ENCODE results near the gene TP53I3. TPM values are rescaled to one million over a fixed set of nuclear protein-coding genes. Genes with fewer than 3 reads are reported as not detected.
A peak's percentile ranks its signal among the peaks of the same experiment; 100 is the strongest.

Gene TP53I3
- total and polyA plus RNA-seq, 2 donors (not counting 3 experiments of a cell fraction or from before 2014, with no cell fraction given): 94.2 to 116 TPM

DNA sequence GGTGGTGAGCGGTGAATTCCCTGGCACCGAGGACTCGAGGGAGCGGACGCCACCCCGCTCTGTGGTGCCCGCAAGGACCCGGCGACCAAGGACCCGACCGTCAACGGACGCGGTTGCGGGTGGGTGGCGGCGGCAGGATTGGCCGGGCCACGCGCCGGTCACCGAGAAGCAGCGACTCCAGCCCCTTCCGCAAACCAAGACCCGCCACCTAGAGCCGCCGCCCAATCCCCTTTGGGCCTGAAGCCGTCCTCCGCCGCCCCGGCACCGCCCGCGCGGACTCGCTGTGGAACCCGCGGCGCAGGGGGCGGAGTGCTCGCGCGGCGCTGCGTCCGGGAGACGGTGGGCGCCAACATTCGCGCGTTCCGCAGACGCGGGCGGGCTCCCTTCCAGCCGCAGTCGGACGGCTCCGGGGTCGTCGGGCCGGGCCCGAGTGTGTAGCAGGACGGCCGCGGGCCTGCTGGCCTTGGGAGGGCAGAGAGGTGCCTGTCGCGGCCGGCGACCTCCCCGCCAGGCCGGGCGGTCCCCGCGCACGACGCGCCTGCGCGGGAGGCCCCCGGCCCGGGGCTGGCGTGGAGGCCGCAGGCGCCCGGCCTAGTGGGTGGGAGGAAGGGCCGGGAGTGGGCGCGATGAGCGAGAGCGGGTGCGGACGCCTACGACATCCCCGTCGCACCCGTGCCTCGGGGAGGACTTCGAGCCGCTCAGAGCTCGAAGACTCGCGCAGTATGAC is 38.7 kb upstream of the TP53I3 start, which contains the start of the genes FAM228B and PFN4:
FAM228B (plus strand) TSS at position 275 of the 727 bp plus-strand sequence. CDS start 893 bp downstream, outside the sequence.
PFN4 (minus strand) TSS at position 140 of the 727 bp plus-strand sequence. CDS start 799 bp downstream, outside the sequence.
- peak within 1 kb of the TSS; percentile 90 for H3K4me2 ChIP-seq (ENCODE audit: insufficient read depth, low read length)
- H3K4me3 ChIP-seq (replicated peaks in 1 of 3; ENCODE audit: insufficient read depth in 1 of 3, low read depth in 1 of 3, low read length in 3 of 3): peak within 1 kb of the TSS; percentile 51 to 94 (median 73)
- no peaks in the 10 kb centered on the region for H3K36me3 ChIP-seq (ENCODE audit: control insufficient read depth in 2 of 2, extremely low read depth in 1 of 2, insufficient read depth in 2 of 2, low read length in 2 of 2)
- H2AFZ ChIP-seq (ENCODE audit: low read depth, low read length): peak within 1 kb of the TSS; percentile 79
- peak within 1 kb of the TSS; percentile 84 for H3K9ac ChIP-seq (replicated peaks; ENCODE audit: extremely low read depth, insufficient read depth, low read length)
- no peaks in the 10 kb centered on the region for H3K9me1 ChIP-seq (replicated peaks; ENCODE audit: control insufficient read depth, extremely low read depth, insufficient read depth, low read length)
- H3K4me1 ChIP-seq (ENCODE audit: control insufficient read depth, extremely low read depth, insufficient read depth, low read length): peaks cover 22% of the 10 kb centered on the region
- H3K27ac ChIP-seq (ENCODE audit: insufficient read depth, low read depth, low read length): peak within 1 kb of the TSS; percentile 77
- H4K20me1 ChIP-seq (replicated peaks; ENCODE audit: control insufficient read depth, extremely low read depth, insufficient read depth, low read length): no peaks in the 10 kb centered on the region
- ChIA-PET POLR2A (no interaction called here), CTCF (interaction anchor here (1.0 to 5.0 kb wide), 6 partner anchors 11 to 196 kb away, joined by 3 to 43 read pairs (median 4); partner anchors contain the start of genes ATAD2B, TP53I3 and WDCP)
- H3K79me2 ChIP-seq (ENCODE audit: control insufficient read depth, insufficient read depth, low read length): peaks cover 2% of the 10 kb centered on the region
- DNase-seq (ENCODE audit: low read depth, low spot score) (peak; percentile 85), FAIRE-seq (peak; percentile 84)
- intact Hi-C loops (cut with micrococcal nuclease) (loop anchor here (1.0 kb wide), 1 partner anchor 39 kb away; the partner anchor contains the start of gene TP53I3), dilution Hi-C loops (cut with MboI; ENCODE audit: extremely low pct_ligation_motif_present, low sequenced_read_pairs) (no loop called here)
- H3K9me3 ChIP-seq (replicated peaks; ENCODE audit: control insufficient read depth, insufficient read depth, low read length): no peaks in the 10 kb centered on the region
- TF ChIP-seq POLR2AphosphoS5 (IDR thresholded peaks at IDR 0.05; ENCODE audit: insufficient read depth, low read depth, low read length) (peak; percentile 86), POLR2A (IDR thresholded peaks at IDR 0.05; ENCODE audit: low read depth, low read length) (peak; percentile 84)
- TF ChIP-seq, protein P1, sequence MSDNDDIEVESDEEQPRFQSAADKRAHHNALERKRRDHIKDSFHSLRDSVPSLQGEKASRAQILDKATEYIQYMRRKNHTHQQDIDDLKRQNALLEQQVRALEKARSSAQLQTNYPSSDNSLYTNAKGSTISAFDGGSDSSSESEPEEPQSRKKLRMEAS (IDR thresholded peaks at IDR 0.05; ENCODE audit: insufficient read depth, insufficient read length): no peak
- H3K27me3 ChIP-seq (ENCODE audit: control insufficient read depth in 2 of 2, insufficient read depth in 2 of 2, low read length in 2 of 2): no peaks in the 10 kb centered on the region
- BruUV-seq (replicated peaks): no TSS peak

DNA sequence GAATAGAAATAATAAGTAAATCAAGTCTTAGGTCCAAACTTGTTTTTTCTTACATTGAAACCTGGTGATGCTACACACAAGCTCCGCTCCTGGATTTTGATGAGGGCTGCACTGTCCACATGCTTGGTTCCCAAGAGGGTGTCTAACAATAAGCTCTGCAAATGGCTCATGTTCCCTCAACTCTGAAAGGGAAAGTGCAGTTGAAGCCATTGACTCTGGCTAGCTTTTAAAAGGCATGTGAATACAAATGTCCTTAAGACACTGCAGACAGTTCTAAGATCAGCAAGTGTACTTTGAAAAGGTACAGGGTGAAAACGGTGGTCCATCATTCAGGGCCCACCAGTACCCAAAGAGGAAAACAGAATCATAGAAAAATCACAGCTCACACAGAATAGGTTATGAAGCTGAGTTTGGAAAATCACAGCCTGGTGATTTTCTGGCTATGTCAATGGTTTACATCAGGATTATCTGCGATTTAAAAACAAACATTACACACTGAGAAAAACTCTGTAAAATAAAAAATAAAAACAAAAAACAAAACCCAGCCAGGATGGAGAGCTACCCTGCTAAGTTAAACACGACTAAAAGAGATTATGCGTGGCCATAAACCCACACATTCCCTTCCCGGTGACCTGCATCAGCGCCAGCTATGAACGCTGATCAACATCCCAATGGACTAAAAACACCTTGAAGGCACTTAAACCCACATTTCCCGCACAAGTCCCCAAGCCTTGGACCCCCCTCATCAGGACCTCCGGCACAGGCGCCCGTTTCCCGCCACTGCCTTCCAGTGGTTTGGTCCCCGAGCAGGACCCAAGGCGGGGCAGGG is 37.9 kb upstream of the TP53I3 start:
- FAIRE-seq (peak; percentile 40), DNase-seq (ENCODE audit: low read depth, low spot score) (peak; percentile 12)
- no peaks in the 10 kb centered on the region for H3K36me3 ChIP-seq (ENCODE audit: control insufficient read depth in 2 of 2, extremely low read depth in 1 of 2, insufficient read depth in 2 of 2, low read length in 2 of 2)
- intact Hi-C loops (cut with micrococcal nuclease): loop anchor here (1.0 kb wide), 1 partner anchor 38 kb away; the partner anchor contains the start of gene TP53I3
- peaks cover 2% of the 10 kb centered on the region for H3K79me2 ChIP-seq (ENCODE audit: control insufficient read depth, insufficient read depth, low read length)
- peak overlapping the region; percentile 77 for H3K27ac ChIP-seq (ENCODE audit: insufficient read depth, low read depth, low read length)
- peak overlapping the region; percentile 90 for H3K4me2 ChIP-seq (ENCODE audit: insufficient read depth, low read length)
- peak overlapping the region; percentile 50 to 94 (median 73) for H3K4me3 ChIP-seq (replicated peaks in 1 of 3; ENCODE audit: insufficient read depth in 1 of 3, low read depth in 1 of 3, low read length in 3 of 3)
- H4K20me1 ChIP-seq (replicated peaks; ENCODE audit: control insufficient read depth, extremely low read depth, insufficient read depth, low read length): no peaks in the 10 kb centered on the region
- H3K4me1 ChIP-seq (ENCODE audit: control insufficient read depth, extremely low read depth, insufficient read depth, low read length): peaks cover 22% of the 10 kb centered on the region
- TF ChIP-seq JUN (IDR thresholded peaks at IDR 0.05; ENCODE audit: borderline replicate concordance, insufficient read depth, insufficient read length, low read depth) (no peak), EZH2 (IDR thresholded peaks at IDR 0.05; ENCODE audit: borderline replicate concordance, low read depth, low read length, severe bottlenecking) (no peak), POLR2AphosphoS5 (IDR thresholded peaks at IDR 0.05; ENCODE audit: insufficient read depth, low read depth, low read length) (no peak)
- dilution Hi-C loops (cut with MboI; ENCODE audit: extremely low pct_ligation_motif_present, low sequenced_read_pairs): no loop called here
- CTCF ChIA-PET: interaction anchor here (1.0 to 5.0 kb wide), 4 partner anchors 10 to 196 kb away, joined by 3 to 43 read pairs (median 4); partner anchors contain the start of genes ATAD2B, TP53I3 and WDCP
- no peaks in the 10 kb centered on the region for H3K27me3 ChIP-seq (ENCODE audit: control insufficient read depth in 2 of 2, insufficient read depth in 2 of 2, low read length in 2 of 2)
- peak overlapping the region; percentile 79 for H2AFZ ChIP-seq (ENCODE audit: low read depth, low read length)
- POLR2A ChIA-PET: no interaction called here
- TSS peak; percentile 65 for BruUV-seq (replicated peaks)
- peak overlapping the region; percentile 84 for H3K9ac ChIP-seq (replicated peaks; ENCODE audit: extremely low read depth, insufficient read depth, low read length)
- H3K9me3 ChIP-seq (replicated peaks; ENCODE audit: control insufficient read depth, insufficient read depth, low read length): no peaks in the 10 kb centered on the region
- H3K9me1 ChIP-seq (replicated peaks; ENCODE audit: control insufficient read depth, extremely low read depth, insufficient read depth, low read length): no peaks in the 10 kb centered on the region
